ENCODE results near the gene AMMECR1L.
A peak's percentile ranks its signal among the peaks of the same experiment; 100 is the strongest.
"Not testable (repeated sequence)": the region's sequence is repeated elsewhere in the genome, so short reads cannot be mapped to it uniquely, and the experiment has no call there.

AMMECR1L gene

GRCh38 chr2:127885780-127886592 is at the start of gene AMMECR1L:
TSS of gene AMMECR1L (minus strand) at chr2:127885956. CDS start at chr2:127874234, 11,722 bp downstream.
- FAIRE-seq, result peak; percentile 97

GRCh38 chr2:127935337-127935736 is 49.6 kb upstream of the AMMECR1L start:
- FAIRE-seq, result no peak

GRCh38 chr2:127932199-127932876 is 46.6 kb upstream of the AMMECR1L start:
- no peak for FAIRE-seq

GRCh38 chr2:127929449-127929848 is 43.7 kb upstream of the AMMECR1L start:
- no peak for FAIRE-seq

GRCh38 chr2:127927384-127927783 is 41.6 kb upstream of the AMMECR1L start:
- FAIRE-seq, result no peak

GRCh38 chr2:127917916-127918315 is 32.2 kb upstream of the AMMECR1L start:
- FAIRE-seq, result no peak

- no peak for FAIRE-seq
These were observed 28.2 kb upstream of the AMMECR1L start for GRCh38 chr2:127913808-127914457.

- FAIRE-seq, result no peak
These were observed 26.0 kb upstream of the AMMECR1L start for GRCh38 chr2:127911737-127912136.

GRCh38 chr2:127910415-127910814 is 24.7 kb upstream of the AMMECR1L start:
- no peak for FAIRE-seq

- FAIRE-seq, result no peak
These were observed 23.3 kb upstream of the AMMECR1L start for GRCh38 chr2:127909019-127909418.

- not testable (repeated sequence) for FAIRE-seq
These were observed 22.1 kb upstream of the AMMECR1L start for GRCh38 chr2:127907733-127908400.

- FAIRE-seq, result no peak
These were observed 20.6 kb upstream of the AMMECR1L start for GRCh38 chr2:127906206-127906926.

GRCh38 chr2:127901339-127902056 is 15.7 kb upstream of the AMMECR1L start:
- no peak for FAIRE-seq

GRCh38 chr2:127897531-127898211 is 11.9 kb upstream of the AMMECR1L start:
- FAIRE-seq, result no peak

- FAIRE-seq, result no peak
These were observed 7.7 kb upstream of the AMMECR1L start for GRCh38 chr2:127893494-127893893.

GRCh38 chr2:127893033-127893432 is 7.3 kb upstream of the AMMECR1L start:
- no peak for FAIRE-seq

- no peak for FAIRE-seq
These were observed 6.1 kb upstream of the AMMECR1L start for GRCh38 chr2:127891811-127892210.

GRCh38 chr2:127890756-127891155 is 5.0 kb upstream of the AMMECR1L start:
- FAIRE-seq, result not testable (repeated sequence)

GRCh38 chr2:127888772-127889171 is 3.0 kb upstream of the AMMECR1L start:
- FAIRE-seq, result no peak

GRCh38 chr2:127887776-127888130 is 2.0 kb upstream of the AMMECR1L start:
- FAIRE-seq, result no peak

- FAIRE-seq, result no peak
These were observed 1.5 kb upstream of the AMMECR1L start for GRCh38 chr2:127887082-127887775.

Measured in G401.6 (cell line).